Naive thymus-derived CD8-positive, alpha-beta T cell (primary cell): ENCODE results near the gene KIF26B. TPM values are rescaled to one million over a fixed set of nuclear protein-coding genes. Genes with fewer than 3 reads are reported as not detected.

Experiments
- ATAC-seq, 2 donors: fragments of 150-1000 bp; cut with Tn5 transposase in 1 of 2; sonication (Bioruptor Pico), chemical (Tn5 transposase) in 1 of 2; 1 replicate in 1 of 2; 2 replicates in 1 of 2; pipeline ENCODE4 v1.10.0; 2021; ENCODE audit warnings: mild to moderate bottlenecking in 2 of 2, moderate library complexity in 2 of 2
- POLR2A ChIA-PET: fragments of 350-600 bp; sonication (Branson Sonifier 250); formaldehyde crosslinking; loops from one replicate; lab custom pipeline; 2021; ENCODE audit warnings: antibody characterized with exemption; lab: Charles Lee
- DNase-seq, 10 donors: peaks; one replicate each; pipeline versions ENCODE4 v3.0.0 to v3.0.0-alpha.2; 2020 to 2022
- H3K27ac Mint-ChIP-seq, 10 donors: one replicate each; pipeline ENCODE4 v1.8.0; 2020 to 2022; ENCODE audit warnings: mild to moderate bottlenecking in 10 of 10, mixed read lengths in 10 of 10, moderate library complexity in 4 of 10, inconsistent platforms in 1 of 10
- H3K27me3 Mint-ChIP-seq, 5 donors: one replicate each; pipeline ENCODE4 v1.8.0; 2021 to 2022; ENCODE audit warnings: mixed read lengths in 5 of 5
- H3K36me3 Mint-ChIP-seq, 3 donors: one replicate each; pipeline ENCODE4 v1.8.0; 2020 to 2022; ENCODE audit warnings: mixed read lengths in 3 of 3, mild to moderate bottlenecking in 2 of 3, inconsistent platforms in 1 of 3
- H3K4me1 Mint-ChIP-seq, 4 donors: one replicate each; pipeline ENCODE4 v1.8.0; 2021 to 2022; ENCODE audit warnings: mixed read lengths in 4 of 4
- H3K4me3 Mint-ChIP-seq, 10 donors: one replicate each; pipeline ENCODE4 v1.8.0; 2020 to 2022; ENCODE audit warnings: mild to moderate bottlenecking in 10 of 10, mixed read lengths in 10 of 10, moderate library complexity in 6 of 10, inconsistent platforms in 1 of 10
- H3K9me3 Mint-ChIP-seq, 9 donors: one replicate each; pipeline ENCODE4 v1.8.0; 2020 to 2022; ENCODE audit warnings: mixed read lengths in 9 of 9, mild to moderate bottlenecking in 3 of 9, inconsistent platforms in 1 of 9, moderate library complexity in 1 of 9
- polyA plus RNA-seq, 3 donors: library from polyadenylated mRNA; unstranded; fragments of 300-500 nt; fragmentation: Illumina TruSeq; gene quantifications; one replicate each; pipeline ENCODE4 v1.2.3, GENCODE V29; 2021
- total RNA-seq, 8 experiments: library from RNA in 2 of 8; stranded (reverse) in 2 of 8; gene quantifications; one replicate each; pipeline ENCODE4 v1.2.3 and lab custom pipeline; 2021 to 2026

KIF26B gene
- total and polyA plus RNA-seq, 5 experiments from 2014 or later: 0.08 to 0.16 TPM; not detected in 3

- no peak overlapping the region for H3K27ac Mint-ChIP-seq
- ATAC-seq (no peak), DNase-seq (no peak)
- H3K27me3 Mint-ChIP-seq: peaks cover 0 to 5% (median 1%) of the 10 kb centered on the region in 5 donors
- H3K36me3 Mint-ChIP-seq: no peaks in the 10 kb centered on the region
- H3K4me1 Mint-ChIP-seq: peaks cover 0 to 2% (median 0%) of the 10 kb centered on the region in 4 donors
- POLR2A ChIA-PET: no interaction called here
- H3K9me3 Mint-ChIP-seq: peaks cover 0 to 3% (median 0%) of the 10 kb centered on the region in 9 donors
- no peak overlapping the region for H3K4me3 Mint-ChIP-seq
These were observed 323.2 kb downstream of the KIF26B start for GRCh38 chr1:245477941-245478340.

GRCh38 chr1:245480393-245481120 lies 325.8 kb downstream of the KIF26B start:
- no peak for DNase-seq
- ATAC-seq: no peak
- Mint-ChIP-seq H3K27ac (no peak overlapping the region), H3K9me3 (no peaks in the 10 kb centered on the region), H3K4me1 (peaks cover 0 to 2% (median 0%) of the 10 kb centered on the region in 4 donors), H3K27me3 (peaks cover 0 to 5% (median 0%) of the 10 kb centered on the region in 5 donors), H3K4me3 (no peak overlapping the region), H3K36me3 (no peaks in the 10 kb centered on the region)
- POLR2A ChIA-PET: no interaction called here

- POLR2A ChIA-PET: no interaction called here
- H3K9me3 Mint-ChIP-seq: no peaks in the 10 kb centered on the region
- H3K27me3 Mint-ChIP-seq: peaks cover 0 to 5% (median 0%) of the 10 kb centered on the region in 5 donors
- no peak overlapping the region for H3K4me3 Mint-ChIP-seq
- DNase-seq: no peak
- peaks cover 0 to 2% (median 0%) of the 10 kb centered on the region in 4 donors for H3K4me1 Mint-ChIP-seq
- no peak for ATAC-seq
- H3K36me3 Mint-ChIP-seq: no peaks in the 10 kb centered on the region
- no peak overlapping the region for H3K27ac Mint-ChIP-seq
These were observed 326.5 kb downstream of the KIF26B start for GRCh38 chr1:245481261-245481660.

GRCh38 chr1:245483247-245483646 lies 328.5 kb downstream of the KIF26B start:
- H3K4me3 Mint-ChIP-seq: no peak overlapping the region
- no peak for ATAC-seq
- no peak for DNase-seq
- H3K27ac Mint-ChIP-seq: no peak overlapping the region
- POLR2A ChIA-PET: no interaction called here
- peaks cover 0 to 2% (median 0%) of the 10 kb centered on the region in 4 donors for H3K4me1 Mint-ChIP-seq
- H3K27me3 Mint-ChIP-seq: peaks cover 0 to 5% (median 0%) of the 10 kb centered on the region in 5 donors
- H3K36me3 Mint-ChIP-seq: no peaks in the 10 kb centered on the region
- H3K9me3 Mint-ChIP-seq: no peaks in the 10 kb centered on the region

GRCh38 chr1:245484176-245484575 lies 329.4 kb downstream of the KIF26B start:
- H3K27ac Mint-ChIP-seq: no peak overlapping the region
- no peaks in the 10 kb centered on the region for H3K4me1 Mint-ChIP-seq
- POLR2A ChIA-PET: no interaction called here
- no peak for ATAC-seq
- no peaks in the 10 kb centered on the region for H3K9me3 Mint-ChIP-seq
- no peaks in the 10 kb centered on the region for H3K27me3 Mint-ChIP-seq
- H3K4me3 Mint-ChIP-seq: no peak overlapping the region
- H3K36me3 Mint-ChIP-seq: no peaks in the 10 kb centered on the region
- no peak for DNase-seq

GRCh38 chr1:245485996-245486395 lies 331.2 kb downstream of the KIF26B start:
- no peak overlapping the region for H3K4me3 Mint-ChIP-seq
- ATAC-seq: no peak
- POLR2A ChIA-PET: no interaction called here
- H3K27me3 Mint-ChIP-seq: peaks cover 0 to 4% (median 0%) of the 10 kb centered on the region in 5 donors
- no peaks in the 10 kb centered on the region for H3K4me1 Mint-ChIP-seq
- peaks cover 0 to 6% (median 0%) of the 10 kb centered on the region in 9 donors for H3K9me3 Mint-ChIP-seq
- H3K36me3 Mint-ChIP-seq: peaks cover 0 to 5% (median 0%) of the 10 kb centered on the region in 3 donors
- DNase-seq: no peak
- H3K27ac Mint-ChIP-seq: no peak overlapping the region

GRCh38 chr1:245486775-245487470 lies 332.1 kb downstream of the KIF26B start:
- Mint-ChIP-seq H3K9me3 (peaks cover 0 to 11% (median 0%) of the 10 kb centered on the region in 9 donors), H3K4me1 (no peaks in the 10 kb centered on the region), H3K27me3 (peaks cover 0 to 4% (median under 1%) of the 10 kb centered on the region in 5 donors), H3K27ac (no peak overlapping the region), H3K36me3 (peaks cover 0 to 9% (median 0%) of the 10 kb centered on the region in 3 donors), H3K4me3 (no peak overlapping the region)
- POLR2A ChIA-PET: no interaction called here
- no peak for DNase-seq
- ATAC-seq: no peak

- Mint-ChIP-seq H3K36me3 (peaks cover 0 to 9% (median 0%) of the 10 kb centered on the region in 3 donors), H3K4me3 (no peak overlapping the region), H3K27me3 (peaks cover 0 to 8% (median 3%) of the 10 kb centered on the region in 5 donors), H3K27ac (no peak overlapping the region), H3K4me1 (no peaks in the 10 kb centered on the region), H3K9me3 (peaks cover 0 to 11% (median 0%) of the 10 kb centered on the region in 9 donors)
- ATAC-seq (no peak), DNase-seq (no peak)
- POLR2A ChIA-PET: no interaction called here
These were observed 333.8 kb downstream of the KIF26B start for GRCh38 chr1:245488346-245489129.

- no peak overlapping the region for H3K4me3 Mint-ChIP-seq
- POLR2A ChIA-PET: no interaction called here
- DNase-seq (no peak), ATAC-seq (no peak)
- peaks cover 0 to 10% (median 3%) of the 10 kb centered on the region in 5 donors for H3K27me3 Mint-ChIP-seq
- peaks cover 0 to 9% (median 0%) of the 10 kb centered on the region in 3 donors for H3K36me3 Mint-ChIP-seq
- H3K4me1 Mint-ChIP-seq: no peaks in the 10 kb centered on the region
- no peak overlapping the region for H3K27ac Mint-ChIP-seq
- H3K9me3 Mint-ChIP-seq: peaks cover 0 to 11% (median 0%) of the 10 kb centered on the region in 9 donors
These were observed 335.1 kb downstream of the KIF26B start for GRCh38 chr1:245489838-245490237.

- Mint-ChIP-seq H3K9me3 (peaks cover 0 to 11% (median 0%) of the 10 kb centered on the region in 9 donors), H3K27ac (no peak overlapping the region), H3K4me1 (no peaks in the 10 kb centered on the region), H3K4me3 (no peak overlapping the region), H3K27me3 (peaks cover 0 to 11% (median 4%) of the 10 kb centered on the region in 5 donors), H3K36me3 (peaks cover 0 to 9% (median 0%) of the 10 kb centered on the region in 3 donors)
- DNase-seq (no peak), ATAC-seq (no peak)
- POLR2A ChIA-PET: no interaction called here
These were observed 338.2 kb downstream of the KIF26B start for GRCh38 chr1:245493029-245493428.

- DNase-seq (no peak), ATAC-seq (no peak)
- Mint-ChIP-seq H3K27ac (no peak overlapping the region), H3K36me3 (peaks cover 0 to 7% (median 0%) of the 10 kb centered on the region in 3 donors), H3K4me1 (no peaks in the 10 kb centered on the region), H3K9me3 (peaks cover 0 to 8% (median 0%) of the 10 kb centered on the region in 9 donors), H3K4me3 (no peak overlapping the region), H3K27me3 (peaks cover 0 to 8% (median 4%) of the 10 kb centered on the region in 5 donors)
- POLR2A ChIA-PET: no interaction called here
These were observed 340.9 kb downstream of the KIF26B start for GRCh38 chr1:245495681-245496080.

GRCh38 chr1:245500546-245500945 lies 345.8 kb downstream of the KIF26B start:
- Mint-ChIP-seq H3K9me3 (peaks cover 0 to 3% (median 0%) of the 10 kb centered on the region in 9 donors), H3K4me1 (no peaks in the 10 kb centered on the region), H3K27ac (no peak overlapping the region), H3K36me3 (peaks cover 0 to 2% (median 0%) of the 10 kb centered on the region in 3 donors), H3K27me3 (peaks cover 0 to 1% (median 0%) of the 10 kb centered on the region in 5 donors), H3K4me3 (no peak overlapping the region)
- POLR2A ChIA-PET: no interaction called here
- DNase-seq (no peak), ATAC-seq (no peak)
